NCI-H2227 (cell line): ENCODE results near the gene LDLRAD4.
"Not testable (repeated sequence)": the region's sequence is repeated elsewhere in the genome, so short reads cannot be mapped to it uniquely, and the experiment has no call there.

Source experiments
- DNase-seq: peaks from one replicate; lab custom pipeline; 2025; ENCODE audit not compliant: unreplicated experiment; lab: John Stamatoyannopoulos, UW

Gene LDLRAD4

DNA sequence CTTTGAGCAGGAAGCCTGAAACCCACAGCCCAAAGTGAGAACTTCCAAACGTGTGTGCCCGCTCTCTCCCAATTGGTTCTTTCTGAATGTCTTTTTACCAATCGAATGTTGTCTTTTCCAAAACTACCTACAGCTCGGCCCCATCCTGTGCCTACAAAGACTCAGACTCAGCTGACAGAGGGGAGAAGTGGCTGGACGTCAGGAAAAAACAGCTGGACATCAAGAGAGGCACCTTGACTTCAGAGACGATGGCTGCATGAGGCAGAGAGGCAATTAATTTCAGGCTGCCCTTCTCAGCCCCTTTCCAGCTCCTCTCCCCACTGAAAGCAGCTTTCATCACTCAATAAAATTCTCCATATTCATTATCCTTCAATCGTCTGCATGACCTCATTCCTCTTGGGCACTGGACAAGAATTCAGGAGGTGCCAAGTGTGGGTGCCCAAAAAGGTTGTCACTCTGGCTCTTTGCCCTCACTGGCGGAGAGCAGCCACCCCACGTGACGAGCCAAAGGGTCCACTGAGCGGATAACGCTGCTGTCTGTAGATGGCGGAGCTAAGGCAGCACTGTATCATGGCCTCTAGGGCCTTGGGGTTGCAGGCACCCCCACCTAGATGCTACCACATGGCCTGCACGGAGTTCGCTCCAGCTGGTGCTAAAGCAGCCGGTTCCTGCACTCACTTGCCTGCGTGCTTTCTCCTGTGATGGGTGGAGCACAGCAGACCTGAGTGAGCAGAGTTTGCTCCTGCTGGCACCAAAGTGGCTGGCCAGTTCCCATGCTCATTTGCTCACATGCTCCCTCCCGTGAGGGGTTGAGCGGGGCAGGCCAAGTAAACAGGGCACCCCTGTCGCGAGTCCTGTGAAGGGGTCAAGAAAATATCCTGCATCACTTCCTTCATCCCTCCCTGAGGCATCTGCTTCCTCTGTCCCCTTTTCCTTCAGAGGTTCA is 469.9 kb downstream of the LDLRAD4 start:
- no peak for DNase-seq

DNA sequence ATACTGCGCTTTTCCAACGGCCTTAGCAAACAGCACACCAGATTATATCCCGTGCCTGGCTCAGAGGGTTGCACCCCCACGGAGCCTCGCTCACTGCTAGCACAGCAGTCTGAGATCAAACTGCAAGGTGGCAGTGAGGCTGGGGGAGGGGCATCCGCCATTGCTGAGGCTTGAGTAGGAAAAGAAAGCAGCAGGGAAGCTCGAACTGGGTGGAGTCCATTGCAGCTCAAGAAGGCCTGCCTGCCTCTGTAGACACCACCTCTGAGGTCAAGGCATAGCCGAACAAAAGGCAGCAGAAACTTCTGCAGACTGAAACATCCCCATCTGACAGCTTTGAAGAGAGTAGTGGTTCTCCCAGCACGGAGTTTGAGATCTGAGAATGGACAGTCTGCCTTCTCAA is 471.5 kb downstream of the LDLRAD4 start:
- DNase-seq, result not testable (repeated sequence)

DNA sequence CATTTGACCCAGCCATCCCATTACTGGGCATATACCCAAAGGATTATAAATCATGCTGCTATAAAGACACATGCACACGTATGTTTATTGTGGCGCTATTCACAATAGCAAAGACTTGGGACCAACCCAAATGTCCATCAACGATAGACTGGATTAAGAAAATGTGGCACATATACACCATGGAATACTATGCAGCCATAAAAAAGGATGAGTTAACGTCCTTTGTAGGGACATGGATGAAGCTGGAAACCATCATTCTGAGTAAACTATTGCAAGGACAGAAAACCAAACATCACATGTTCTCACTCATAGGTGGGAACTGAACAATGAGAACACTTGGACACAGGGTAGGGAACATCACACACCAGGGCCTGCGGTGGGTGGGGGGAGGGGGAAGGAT is 476.8 kb downstream of the LDLRAD4 start:
- not testable (repeated sequence) for DNase-seq

DNA sequence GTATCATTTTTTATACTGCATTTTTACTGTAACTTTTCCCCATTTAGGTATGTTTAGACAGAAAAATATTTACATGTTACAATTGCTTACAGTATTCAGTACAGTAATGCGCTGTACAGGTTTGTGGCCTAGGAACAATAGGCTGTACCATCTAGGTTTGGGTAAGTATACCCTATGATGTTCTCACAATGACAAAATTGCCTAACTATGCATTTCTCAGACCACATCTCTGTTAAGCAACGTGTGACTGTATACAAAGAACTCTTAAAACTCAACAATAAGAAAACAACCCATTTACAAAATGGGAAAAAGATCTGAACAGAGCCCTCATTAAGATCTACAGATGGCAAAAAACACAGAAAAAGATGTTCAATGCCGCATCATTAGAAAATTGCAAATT is 478.4 kb downstream of the LDLRAD4 start:
- DNase-seq, result no peak

DNA sequence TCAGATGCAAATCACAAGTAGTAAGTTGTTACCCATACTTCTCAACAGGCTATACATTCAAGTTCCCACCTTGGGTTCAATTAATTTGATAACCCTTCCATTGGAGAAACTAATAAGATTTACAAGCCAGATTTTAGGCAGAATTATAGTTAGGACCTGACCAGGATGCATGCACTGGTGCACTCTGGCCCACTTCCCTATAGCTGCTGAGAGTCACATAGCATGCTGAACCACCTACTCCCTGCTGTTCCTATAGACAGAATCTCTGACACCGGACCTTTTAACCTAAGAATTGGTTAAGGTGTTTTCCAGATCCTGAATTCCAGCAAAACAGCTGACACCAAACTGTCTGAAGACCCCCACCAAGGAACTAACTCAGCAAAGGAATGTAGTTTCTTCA is 481.6 kb downstream of the LDLRAD4 start:
- no peak for DNase-seq
